ENCODE data around the gene TARBP1.
"Not testable (repeated sequence)": the region's sequence is repeated elsewhere in the genome, so short reads cannot be mapped to it uniquely, and the experiment has no call there.

TARBP1 gene

GRCh38 chr1:234525099-234525799 is 46.3 kb upstream of the TARBP1 start:
- Histone ChIP-seq H3K4me3 (replicated peaks; ENCODE audit: low read depth, low read length) (no peak overlapping the region), H3K36me3 (ENCODE audit: control insufficient read depth, insufficient read depth, low read length) (no peaks in the 10 kb centered on the region), H3K27me3 (replicated peaks; ENCODE audit: control insufficient read depth, insufficient read depth, low read length) (no peaks in the 10 kb centered on the region)
- TF ChIP-seq CTCF (IDR thresholded peaks at IDR 0.05; ENCODE audit: insufficient read depth, low read length, poor library complexity, severe bottlenecking) = no peak
- DNase-seq (ENCODE audit: extremely low read depth, insufficient read length) = no peak

GRCh38 chr1:234521836-234522235 is 42.9 kb upstream of the TARBP1 start:
- TF ChIP-seq CTCF (IDR thresholded peaks at IDR 0.05; ENCODE audit: insufficient read depth, low read length, poor library complexity, severe bottlenecking) = no peak
- Histone ChIP-seq H3K27me3 (replicated peaks; ENCODE audit: control insufficient read depth, insufficient read depth, low read length) (no peaks in the 10 kb centered on the region), H3K4me3 (replicated peaks; ENCODE audit: low read depth, low read length) (no peak overlapping the region), H3K36me3 (ENCODE audit: control insufficient read depth, insufficient read depth, low read length) (no peaks in the 10 kb centered on the region)
- no peak for DNase-seq (ENCODE audit: extremely low read depth, insufficient read length)

- no peak overlapping the region for H3K4me3 ChIP-seq (replicated peaks; ENCODE audit: low read depth, low read length)
- no peaks in the 10 kb centered on the region for H3K36me3 ChIP-seq (ENCODE audit: control insufficient read depth, insufficient read depth, low read length)
- no peaks in the 10 kb centered on the region for H3K27me3 ChIP-seq (replicated peaks; ENCODE audit: control insufficient read depth, insufficient read depth, low read length)
- DNase-seq (ENCODE audit: extremely low read depth, insufficient read length) = no peak
- TF ChIP-seq CTCF (IDR thresholded peaks at IDR 0.05; ENCODE audit: insufficient read depth, low read length, poor library complexity, severe bottlenecking) = no peak
Measured at GRCh38 chr1:234520908-234521817, 42.2 kb upstream of the TARBP1 start.

- DNase-seq (ENCODE audit: extremely low read depth, insufficient read length) = no peak
- H3K4me3 ChIP-seq (replicated peaks; ENCODE audit: low read depth, low read length) = no peak overlapping the region
- H3K36me3 ChIP-seq (ENCODE audit: control insufficient read depth, insufficient read depth, low read length) = no peaks in the 10 kb centered on the region
- no peaks in the 10 kb centered on the region for H3K27me3 ChIP-seq (replicated peaks; ENCODE audit: control insufficient read depth, insufficient read depth, low read length)
- no peak for TF ChIP-seq CTCF (IDR thresholded peaks at IDR 0.05; ENCODE audit: insufficient read depth, low read length, poor library complexity, severe bottlenecking)
Measured at GRCh38 chr1:234519506-234519905, 40.5 kb upstream of the TARBP1 start.

- Histone ChIP-seq H3K27me3 (replicated peaks; ENCODE audit: control insufficient read depth, insufficient read depth, low read length) (no peaks in the 10 kb centered on the region), H3K4me3 (replicated peaks; ENCODE audit: low read depth, low read length) (no peak overlapping the region), H3K36me3 (ENCODE audit: control insufficient read depth, insufficient read depth, low read length) (no peaks in the 10 kb centered on the region)
- DNase-seq (ENCODE audit: extremely low read depth, insufficient read length) = no peak
- TF ChIP-seq CTCF (IDR thresholded peaks at IDR 0.05; ENCODE audit: insufficient read depth, low read length, poor library complexity, severe bottlenecking) = no peak
Measured at GRCh38 chr1:234518876-234519275, 39.9 kb upstream of the TARBP1 start.

GRCh38 chr1:234518086-234518485 is 39.1 kb upstream of the TARBP1 start:
- DNase-seq (ENCODE audit: extremely low read depth, insufficient read length); H3K36me3 ChIP-seq (ENCODE audit: control insufficient read depth, insufficient read depth, low read length); H3K27me3 ChIP-seq (replicated peaks; ENCODE audit: control insufficient read depth, insufficient read depth, low read length); H3K4me3 ChIP-seq (replicated peaks; ENCODE audit: low read depth, low read length): not testable (repeated sequence)

Data from GM06990 (cell line).